Neutrophil (primary cell): ENCODE data around the gene VAMP2.
A peak's percentile ranks its signal among the peaks of the same experiment; 100 is the strongest.

Experiments
- H3K27ac ChIP-seq: fragments of 200-600 bp; sonication (generic); 2 replicates; pipeline ENCODE4 v1.5.1; 2016; ENCODE audit warnings: mild to moderate bottlenecking, moderate library complexity
- H3K27me3 ChIP-seq: fragments of 200-600 bp; sonication (generic); 2 replicates; pipeline ENCODE4 v1.6.0; 2016; ENCODE audit warnings: mild to moderate bottlenecking
- H3K36me3 ChIP-seq: fragments of 200-600 bp; sonication (generic); 2 replicates; pipeline ENCODE4 v1.5.1; 2017
- H3K4me1 ChIP-seq, 2 experiments: fragments of 200-600 bp in 1 of 2; sonication (generic) in 1 of 2; 1 replicate in 1 of 2; 2 replicates in 1 of 2; pipeline versions ENCODE4 v1.5.1 to v1.6.1; 2013 to 2016; ENCODE audit warnings: low read depth in 1 of 2, low read length in 1 of 2, mild to moderate bottlenecking in 1 of 2, moderate library complexity in 1 of 2; ENCODE audit not compliant: control insufficient read depth in 1 of 2, insufficient read depth in 1 of 2
- H3K4me3 ChIP-seq, 2 experiments: fragments of 200-600 bp in 1 of 2; sonication (generic) in 1 of 2; 1 replicate in 1 of 2; 2 replicates in 1 of 2; pipeline ENCODE4 v1.5.1; 2013 to 2016; ENCODE audit warnings: low read depth in 1 of 2, low read length in 1 of 2, mild to moderate bottlenecking in 1 of 2, moderate library complexity in 1 of 2
- H3K9me3 ChIP-seq: fragments of 200-600 bp; sonication (generic); 2 replicates; pipeline ENCODE4 v1.5.1; 2016
- TF ChIP-seq, protein P1 (sequence below): fragments of 200-600 bp; sonication (generic); IDR thresholded peaks from 2 replicates; pipeline ENCODE4 v1.5.1; 2016; ENCODE audit warnings: antibody characterized with exemption

Gene VAMP2

DNA sequence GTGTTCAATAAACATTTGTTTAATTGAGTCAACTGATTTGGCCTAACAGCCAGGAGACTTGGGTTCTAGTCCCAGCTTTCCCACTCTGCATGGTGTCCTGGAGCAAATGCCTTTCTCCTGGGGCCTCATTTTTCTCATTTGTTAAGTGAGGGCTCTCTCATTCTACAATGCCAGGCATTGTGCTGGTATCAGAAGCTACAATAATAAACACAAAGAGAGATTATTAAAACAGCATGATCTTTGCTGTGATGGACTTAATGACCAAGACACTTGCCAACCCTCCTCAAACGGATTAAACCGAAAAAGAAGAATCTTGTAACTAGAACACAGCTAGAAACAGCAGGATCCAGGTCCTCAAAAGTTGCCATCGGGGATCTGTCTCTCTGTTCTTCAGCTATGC, 4.8 kb upstream of the VAMP2 start:
- H3K27me3 ChIP-seq = no peaks in the 10 kb centered on the region
- TF ChIP-seq, protein P1, sequence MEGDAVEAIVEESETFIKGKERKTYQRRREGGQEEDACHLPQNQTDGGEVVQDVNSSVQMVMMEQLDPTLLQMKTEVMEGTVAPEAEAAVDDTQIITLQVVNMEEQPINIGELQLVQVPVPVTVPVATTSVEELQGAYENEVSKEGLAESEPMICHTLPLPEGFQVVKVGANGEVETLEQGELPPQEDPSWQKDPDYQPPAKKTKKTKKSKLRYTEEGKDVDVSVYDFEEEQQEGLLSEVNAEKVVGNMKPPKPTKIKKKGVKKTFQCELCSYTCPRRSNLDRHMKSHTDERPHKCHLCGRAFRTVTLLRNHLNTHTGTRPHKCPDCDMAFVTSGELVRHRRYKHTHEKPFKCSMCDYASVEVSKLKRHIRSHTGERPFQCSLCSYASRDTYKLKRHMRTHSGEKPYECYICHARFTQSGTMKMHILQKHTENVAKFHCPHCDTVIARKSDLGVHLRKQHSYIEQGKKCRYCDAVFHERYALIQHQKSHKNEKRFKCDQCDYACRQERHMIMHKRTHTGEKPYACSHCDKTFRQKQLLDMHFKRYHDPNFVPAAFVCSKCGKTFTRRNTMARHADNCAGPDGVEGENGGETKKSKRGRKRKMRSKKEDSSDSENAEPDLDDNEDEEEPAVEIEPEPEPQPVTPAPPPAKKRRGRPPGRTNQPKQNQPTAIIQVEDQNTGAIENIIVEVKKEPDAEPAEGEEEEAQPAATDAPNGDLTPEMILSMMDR = no peak
- H3K4me1 ChIP-seq = peaks cover 20% of the 10 kb centered on the region in 2 experiments
- H3K27ac ChIP-seq = no peak overlapping the region
- no peaks in the 10 kb centered on the region for H3K36me3 ChIP-seq
- no peak overlapping the region for H3K4me3 ChIP-seq
- no peaks in the 10 kb centered on the region for H3K9me3 ChIP-seq

DNA sequence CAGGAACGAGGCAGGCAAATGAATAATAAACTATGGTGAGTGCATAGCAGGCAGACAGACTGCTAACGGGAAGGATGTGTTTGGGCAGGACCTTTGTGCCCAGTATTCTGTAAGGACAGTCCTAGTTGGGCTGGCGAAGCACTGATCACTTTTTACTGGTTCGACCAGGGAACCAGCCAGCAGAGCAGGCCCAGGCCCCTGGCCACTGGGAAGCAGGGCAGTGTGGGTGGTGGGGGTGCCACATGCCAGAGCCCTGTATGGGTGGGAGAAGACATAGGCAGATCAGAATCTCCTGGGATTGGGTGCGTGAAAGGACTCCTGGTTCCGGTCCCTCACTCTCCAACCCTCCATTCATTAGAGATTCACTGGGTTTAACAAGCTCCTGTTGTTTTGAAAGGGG, 4.0 kb upstream of the VAMP2 start:
- H3K36me3 ChIP-seq = peaks cover 4% of the 10 kb centered on the region
- no peak overlapping the region for H3K4me3 ChIP-seq
- no peak overlapping the region for H3K27ac ChIP-seq
- no peaks in the 10 kb centered on the region for H3K9me3 ChIP-seq
- H3K27me3 ChIP-seq = no peaks in the 10 kb centered on the region
- TF ChIP-seq, protein P1 = no peak
- H3K4me1 ChIP-seq = peaks cover 26 to 28% of the 10 kb centered on the region in 2 experiments

GRCh38 chr17:8164815-8165131, 2.0 kb upstream of the VAMP2 start:
- Histone ChIP-seq H3K4me1 (peaks cover 42 to 46% of the 10 kb centered on the region in 2 experiments), H3K27ac (peak overlapping the region; percentile 95)

DNA sequence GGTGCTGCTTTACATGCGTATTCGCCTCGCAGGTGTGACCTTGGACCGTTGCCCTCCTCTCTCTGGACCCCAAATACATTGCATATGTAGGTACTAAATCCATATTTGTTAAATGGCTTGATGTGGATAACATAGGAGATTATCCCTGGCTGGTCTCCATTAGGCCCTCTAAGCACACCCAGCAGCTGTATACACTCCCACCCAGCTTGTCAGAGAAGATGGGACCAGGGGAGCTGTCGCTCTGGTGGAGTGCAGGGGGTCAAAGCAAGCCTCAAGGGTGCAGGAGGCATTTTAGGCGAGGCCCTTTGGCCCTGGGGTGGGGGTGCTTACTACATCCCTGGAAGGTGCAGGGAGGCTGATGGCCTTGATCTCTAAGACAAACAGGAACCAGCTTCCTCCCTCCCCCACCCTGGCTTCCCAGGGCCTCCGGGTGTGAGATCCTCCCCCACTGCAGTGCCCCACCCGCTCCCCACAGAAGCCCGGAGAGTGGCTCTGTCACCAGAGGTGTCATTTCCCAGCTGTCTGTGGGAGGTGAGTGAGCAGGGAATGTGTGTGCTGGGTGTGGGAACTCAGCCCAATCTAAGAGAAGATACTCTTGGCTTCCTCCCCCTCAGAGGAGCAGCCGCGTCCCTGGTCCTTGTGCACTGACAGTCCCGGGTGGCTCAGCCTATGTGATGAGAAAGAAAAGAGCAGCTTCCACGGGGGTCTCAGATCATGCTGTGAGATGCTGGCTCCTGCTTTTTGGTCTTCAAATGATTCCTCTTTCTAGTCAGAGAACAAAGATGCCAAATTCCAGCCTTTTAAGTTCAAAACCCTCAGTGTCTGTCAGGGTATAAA, 1.4 kb upstream of the VAMP2 start:
- H3K27ac ChIP-seq = peak overlapping the region; percentile 95
- TF ChIP-seq, protein P1 = no peak
- H3K27me3 ChIP-seq = no peaks in the 10 kb centered on the region
- peaks cover 27% of the 10 kb centered on the region for H3K36me3 ChIP-seq
- peak overlapping the region; percentile 94 to 95 for H3K4me3 ChIP-seq
- H3K4me1 ChIP-seq = peaks cover 48 to 52% of the 10 kb centered on the region in 2 experiments
- no peaks in the 10 kb centered on the region for H3K9me3 ChIP-seq

More at GRCh38 chr17:8164815-8165131, 2.0 kb upstream of the VAMP2 start:
- Histone ChIP-seq H3K4me3 (peak overlapping the region in 1 of 2 experiments; percentile 94), H3K9me3 (no peaks in the 10 kb centered on the region), H3K27me3 (no peaks in the 10 kb centered on the region), H3K36me3 (peaks cover 21% of the 10 kb centered on the region)
- TF ChIP-seq, protein P1 = no peak

- Histone ChIP-seq H3K27me3 (no peaks in the 10 kb centered on the region), H3K4me3 (peak overlapping the region; percentile 94 to 95), H3K4me1 (peaks cover 57% of the 10 kb centered on the region in 2 experiments), H3K36me3 (peaks cover 33% of the 10 kb centered on the region), H3K27ac (peak overlapping the region; percentile 95), H3K9me3 (no peaks in the 10 kb centered on the region)
- TF ChIP-seq, protein P1 = no peak
Measured at GRCh38 chr17:8162997-8163977, 539 bp upstream of the VAMP2 start.
